Measurements from ENCODE around the gene TJP2. TPM values are rescaled to one million over a fixed set of nuclear protein-coding genes. Genes with fewer than 3 reads are reported as not detected.

The TJP2 gene
- total RNA-seq, 1 donor from 2014 or later, result 39.6 TPM

- H3K27ac Mint-ChIP-seq (ENCODE audit: unreplicated experiment), result no peak overlapping the region
- Histone ChIP-seq H3K79me2 (ENCODE audit: insufficient read depth, low read length) (no peaks in the 10 kb centered on the region), H3K27me3 (ENCODE audit: insufficient read depth, low read length) (no peaks in the 10 kb centered on the region), H3K4me2 (ENCODE audit: low read length) (no peak overlapping the region), H4K20me1 (ENCODE audit: insufficient read depth, low read length) (no peaks in the 10 kb centered on the region), H2AFZ (ENCODE audit: low read depth, low read length) (no peak overlapping the region), H3K9ac (ENCODE audit: low read length) (no peak overlapping the region), H3K27ac (ENCODE audit: low read depth, low read length) (no peak overlapping the region), H3K4me3 (ENCODE audit: insufficient read depth, low read depth, low read length) (no peak overlapping the region), H3K36me3 (ENCODE audit: insufficient read depth, low read length) (no peaks in the 10 kb centered on the region), H3K4me1 (ENCODE audit: insufficient read depth, low read length) (no peaks in the 10 kb centered on the region), H3K9me3 (ENCODE audit: insufficient read depth, low read depth, low read length) (no peaks in the 10 kb centered on the region)
- H3K27me3 Mint-ChIP-seq (ENCODE audit: low read depth, unreplicated experiment), result no peaks in the 10 kb centered on the region
- FAIRE-seq (no peak), DNase-seq (ENCODE audit: low read depth) (no peak)
- H3K4me1 Mint-ChIP-seq (ENCODE audit: low read depth, unreplicated experiment), result no peaks in the 10 kb centered on the region
- H3K36me3 Mint-ChIP-seq (ENCODE audit: low read depth, unreplicated experiment), result no peaks in the 10 kb centered on the region
- TF ChIP-seq CTCF (IDR thresholded peaks at IDR 0.05; ENCODE audit: insufficient read depth, low read depth, low read length), result no peak
- TF ChIP-seq EZH2 (IDR thresholded peaks at IDR 0.05; ENCODE audit: insufficient read depth, low read length), result no peak
- peaks cover 10% of the 10 kb centered on the region for H3K9me3 Mint-ChIP-seq (ENCODE audit: unreplicated experiment)
- no peak overlapping the region for H3K4me3 Mint-ChIP-seq (ENCODE audit: unreplicated experiment)
Measured at GRCh38 chr9:69272212-69272611, 98.1 kb downstream of the TJP2 start.

- H3K36me3 ChIP-seq (ENCODE audit: insufficient read depth, low read length), result no peaks in the 10 kb centered on the region
- H3K79me2 ChIP-seq (ENCODE audit: insufficient read depth, low read length), result no peaks in the 10 kb centered on the region
- no peaks in the 10 kb centered on the region for H4K20me1 ChIP-seq (ENCODE audit: insufficient read depth, low read length)
- no peak for TF ChIP-seq EZH2 (IDR thresholded peaks at IDR 0.05; ENCODE audit: insufficient read depth, low read length)
- no peak for TF ChIP-seq CTCF (IDR thresholded peaks at IDR 0.05; ENCODE audit: insufficient read depth, low read depth, low read length)
- H3K4me1 ChIP-seq (ENCODE audit: insufficient read depth, low read length), result no peaks in the 10 kb centered on the region
- H2AFZ ChIP-seq (ENCODE audit: low read depth, low read length), result no peak overlapping the region
- H3K27ac Mint-ChIP-seq (ENCODE audit: unreplicated experiment), result no peak overlapping the region
- peaks cover 14% of the 10 kb centered on the region for H3K9me3 Mint-ChIP-seq (ENCODE audit: unreplicated experiment)
- H3K4me3 ChIP-seq (ENCODE audit: insufficient read depth, low read depth, low read length), result no peak overlapping the region
- H3K27me3 ChIP-seq (ENCODE audit: insufficient read depth, low read length), result no peaks in the 10 kb centered on the region
- no peaks in the 10 kb centered on the region for H3K9me3 ChIP-seq (ENCODE audit: insufficient read depth, low read depth, low read length)
- no peaks in the 10 kb centered on the region for H3K36me3 Mint-ChIP-seq (ENCODE audit: low read depth, unreplicated experiment)
- FAIRE-seq (no peak), DNase-seq (ENCODE audit: low read depth) (no peak)
- H3K4me2 ChIP-seq (ENCODE audit: low read length), result no peak overlapping the region
- H3K4me1 Mint-ChIP-seq (ENCODE audit: low read depth, unreplicated experiment), result no peaks in the 10 kb centered on the region
- no peak overlapping the region for H3K4me3 Mint-ChIP-seq (ENCODE audit: unreplicated experiment)
- H3K9ac ChIP-seq (ENCODE audit: low read length), result no peak overlapping the region
- H3K27ac ChIP-seq (ENCODE audit: low read depth, low read length), result no peak overlapping the region
- H3K27me3 Mint-ChIP-seq (ENCODE audit: low read depth, unreplicated experiment), result no peaks in the 10 kb centered on the region
Measured at GRCh38 chr9:69273161-69273560, 99.1 kb downstream of the TJP2 start.

- Histone ChIP-seq H3K9me3 (ENCODE audit: insufficient read depth, low read depth, low read length) (no peaks in the 10 kb centered on the region), H3K4me2 (ENCODE audit: low read length) (no peak overlapping the region), H3K27me3 (ENCODE audit: insufficient read depth, low read length) (no peaks in the 10 kb centered on the region), H3K4me1 (ENCODE audit: insufficient read depth, low read length) (no peaks in the 10 kb centered on the region), H3K4me3 (ENCODE audit: insufficient read depth, low read depth, low read length) (no peak overlapping the region), H3K79me2 (ENCODE audit: insufficient read depth, low read length) (no peaks in the 10 kb centered on the region), H3K9ac (ENCODE audit: low read length) (no peak overlapping the region), H3K36me3 (ENCODE audit: insufficient read depth, low read length) (no peaks in the 10 kb centered on the region), H3K27ac (ENCODE audit: low read depth, low read length) (no peak overlapping the region), H4K20me1 (ENCODE audit: insufficient read depth, low read length) (no peaks in the 10 kb centered on the region), H2AFZ (ENCODE audit: low read depth, low read length) (no peak overlapping the region)
- no peaks in the 10 kb centered on the region for H3K36me3 Mint-ChIP-seq (ENCODE audit: low read depth, unreplicated experiment)
- H3K27ac Mint-ChIP-seq (ENCODE audit: unreplicated experiment), result no peak overlapping the region
- TF ChIP-seq CTCF (IDR thresholded peaks at IDR 0.05; ENCODE audit: insufficient read depth, low read depth, low read length) (no peak), EZH2 (IDR thresholded peaks at IDR 0.05; ENCODE audit: insufficient read depth, low read length) (no peak)
- peaks cover 15% of the 10 kb centered on the region for H3K9me3 Mint-ChIP-seq (ENCODE audit: unreplicated experiment)
- FAIRE-seq (no peak), DNase-seq (ENCODE audit: low read depth) (no peak)
- no peaks in the 10 kb centered on the region for H3K4me1 Mint-ChIP-seq (ENCODE audit: low read depth, unreplicated experiment)
- no peaks in the 10 kb centered on the region for H3K27me3 Mint-ChIP-seq (ENCODE audit: low read depth, unreplicated experiment)
- no peak overlapping the region for H3K4me3 Mint-ChIP-seq (ENCODE audit: unreplicated experiment)
Measured at GRCh38 chr9:69276775-69277174, 102.7 kb downstream of the TJP2 start.
